Measurements from ENCODE around the gene MBNL2.

Gene MBNL2

DNA sequence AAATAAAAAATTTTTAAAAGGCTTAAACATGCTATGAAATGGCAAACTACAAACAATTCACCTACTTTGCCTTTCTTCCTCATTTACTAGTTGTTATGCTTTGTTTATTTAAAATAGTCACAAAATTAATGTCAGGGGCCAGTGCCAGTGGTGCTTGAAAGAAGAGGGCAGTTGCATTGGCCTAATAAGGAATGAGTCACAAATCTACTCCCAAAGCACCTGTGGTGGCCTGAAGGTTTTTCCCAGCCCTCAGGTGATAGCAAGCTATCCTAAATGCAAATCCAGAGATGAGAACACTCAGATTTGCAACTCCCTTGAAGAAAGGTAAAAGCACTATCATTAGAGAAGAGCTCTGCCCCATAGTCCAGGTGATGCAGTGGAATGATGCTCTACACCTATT, 103.6 kb downstream of the MBNL2 start:
- peaks cover 10 to 28% of the 10 kb centered on the region in 2 donors for H3K4me1 Mint-ChIP-seq
- no peak for DNase-seq
- H3K9me3 Mint-ChIP-seq, result no peaks in the 10 kb centered on the region
- no peak overlapping the region for H3K27ac Mint-ChIP-seq
- no peak for ATAC-seq (replicated peaks)
- H3K36me3 Mint-ChIP-seq, result peaks cover 0 to 2% of the 10 kb centered on the region in 2 donors
- H3K27me3 Mint-ChIP-seq, result no peaks in the 10 kb centered on the region
- H3K4me3 Mint-ChIP-seq, result no peak overlapping the region

DNA sequence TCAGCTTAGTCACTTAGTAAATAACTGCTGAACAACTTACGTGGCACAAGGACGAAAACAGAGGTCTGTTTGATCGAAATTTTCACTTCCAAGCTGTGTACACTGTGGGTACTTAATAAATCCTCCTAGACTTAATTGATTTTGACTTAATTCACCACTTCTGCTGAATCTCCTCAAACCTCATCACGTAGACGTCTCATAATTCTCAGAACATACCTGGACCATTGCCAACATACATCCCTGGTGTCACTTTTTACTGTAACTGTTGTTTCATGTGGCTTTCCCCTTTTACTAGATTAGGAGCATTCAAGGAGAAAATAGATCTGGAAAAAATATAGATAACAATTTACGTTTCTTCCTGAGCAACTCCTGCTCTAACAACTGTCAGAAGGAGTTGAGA, 105.0 kb downstream of the MBNL2 start:
- Mint-ChIP-seq H3K9me3 (no peaks in the 10 kb centered on the region), H3K4me3 (no peak overlapping the region), H3K36me3 (no peaks in the 10 kb centered on the region), H3K27me3 (no peaks in the 10 kb centered on the region), H3K27ac (no peak overlapping the region), H3K4me1 (peaks cover 7 to 16% of the 10 kb centered on the region in 2 donors)
- no peak for ATAC-seq (replicated peaks)
- DNase-seq, result no peak

DNA sequence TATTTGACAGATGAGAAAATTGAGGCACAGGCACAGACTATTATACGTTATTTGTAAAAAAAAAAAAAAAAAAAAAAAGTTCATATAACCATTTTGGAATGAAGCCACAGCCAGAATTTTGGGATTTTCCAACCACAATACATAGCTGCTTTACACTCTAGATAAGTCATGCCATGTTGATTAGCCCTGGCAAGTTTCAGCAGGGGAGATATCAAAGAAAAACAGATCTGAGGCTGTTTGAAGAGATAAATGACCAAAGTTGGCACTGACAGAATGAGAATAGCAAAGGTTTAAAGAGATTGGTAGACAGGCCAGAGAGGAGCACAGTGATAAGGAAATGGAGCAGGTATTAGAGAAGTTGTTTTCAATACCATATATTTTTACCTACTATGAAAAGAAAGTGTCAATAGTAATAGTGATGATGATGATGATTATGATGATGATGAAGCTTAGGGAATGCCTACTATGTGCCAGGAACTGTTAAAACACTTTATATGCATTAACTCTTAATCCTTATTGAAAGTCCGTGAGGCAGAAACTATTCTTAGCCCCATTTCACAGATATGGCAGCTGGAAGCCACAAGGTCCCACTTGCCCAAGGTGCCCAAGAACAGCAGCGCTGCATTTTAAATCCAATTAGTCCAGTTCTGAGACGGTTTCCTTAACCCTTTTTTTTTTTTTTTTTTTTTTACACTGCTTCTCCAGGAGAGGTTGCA, 105.5 kb downstream of the MBNL2 start:
- ATAC-seq (replicated peaks) (no peak), DNase-seq (no peak)
- Mint-ChIP-seq H3K27ac (no peak overlapping the region), H3K36me3 (no peaks in the 10 kb centered on the region), H3K9me3 (no peaks in the 10 kb centered on the region), H3K27me3 (no peaks in the 10 kb centered on the region), H3K4me3 (no peak overlapping the region), H3K4me1 (peaks cover 7 to 12% of the 10 kb centered on the region in 2 donors)

DNA sequence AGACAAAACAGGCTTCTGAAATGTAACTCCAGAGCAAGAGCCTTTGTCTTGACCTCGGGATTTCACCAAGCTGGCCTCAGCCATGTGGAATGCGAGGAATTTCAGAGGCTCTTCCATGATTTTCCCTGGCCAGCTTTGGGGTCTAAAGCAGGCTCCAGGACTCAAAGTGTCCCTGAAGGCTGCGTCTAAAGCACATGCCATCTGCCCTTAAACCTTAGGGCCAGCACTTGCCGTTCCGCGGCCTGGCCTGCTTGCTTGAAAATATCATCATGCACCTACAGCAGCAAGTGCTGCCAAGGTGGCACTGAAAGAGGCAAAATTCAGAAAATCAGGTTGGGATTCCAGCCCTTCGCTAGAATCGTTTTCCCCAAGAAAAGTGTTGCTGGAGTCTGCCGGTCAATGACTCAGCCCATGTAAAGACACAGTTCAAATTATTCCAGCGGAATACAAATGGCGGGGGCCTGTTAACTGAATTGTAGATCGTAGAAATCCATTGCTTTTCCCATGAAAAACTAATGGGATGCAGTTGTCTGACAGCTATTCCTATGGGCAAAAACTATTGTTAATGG, 106.2 kb downstream of the MBNL2 start:
- H3K27me3 Mint-ChIP-seq, result no peaks in the 10 kb centered on the region
- no peak for DNase-seq

DNA sequence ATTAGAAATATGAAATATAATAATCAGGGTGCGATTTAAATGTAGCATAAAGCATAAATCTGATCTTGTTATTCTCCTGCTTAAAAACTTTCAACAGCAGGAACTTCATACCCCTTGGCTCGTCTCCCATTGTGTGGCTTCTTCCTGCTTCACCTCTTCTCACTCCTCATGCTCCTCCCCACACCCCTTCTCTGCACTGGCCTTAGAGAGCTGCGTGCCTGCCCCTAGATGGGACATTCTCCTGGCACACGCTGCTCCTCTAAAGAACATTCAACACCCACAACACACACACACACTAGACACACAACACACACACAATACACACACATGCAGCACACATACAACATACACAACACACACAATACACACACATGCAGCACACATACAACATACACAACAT, 107.2 kb downstream of the MBNL2 start:
- H3K9me3 Mint-ChIP-seq, result no peaks in the 10 kb centered on the region
- no peak for DNase-seq
- no peak for ATAC-seq (replicated peaks)
- H3K36me3 Mint-ChIP-seq, result no peaks in the 10 kb centered on the region
- H3K27ac Mint-ChIP-seq, result no peak overlapping the region
- no peak overlapping the region for H3K4me3 Mint-ChIP-seq
- no peaks in the 10 kb centered on the region for H3K27me3 Mint-ChIP-seq
- H3K4me1 Mint-ChIP-seq, result peaks cover 7 to 12% of the 10 kb centered on the region in 2 donors

More for the DNA sequence above, 106.2 kb downstream of the MBNL2 start:
- no peak for ATAC-seq (replicated peaks)
- Mint-ChIP-seq H3K36me3 (no peaks in the 10 kb centered on the region), H3K9me3 (no peaks in the 10 kb centered on the region), H3K4me3 (no peak overlapping the region), H3K27ac (no peak overlapping the region), H3K4me1 (peaks cover 7 to 12% of the 10 kb centered on the region in 2 donors)

DNA sequence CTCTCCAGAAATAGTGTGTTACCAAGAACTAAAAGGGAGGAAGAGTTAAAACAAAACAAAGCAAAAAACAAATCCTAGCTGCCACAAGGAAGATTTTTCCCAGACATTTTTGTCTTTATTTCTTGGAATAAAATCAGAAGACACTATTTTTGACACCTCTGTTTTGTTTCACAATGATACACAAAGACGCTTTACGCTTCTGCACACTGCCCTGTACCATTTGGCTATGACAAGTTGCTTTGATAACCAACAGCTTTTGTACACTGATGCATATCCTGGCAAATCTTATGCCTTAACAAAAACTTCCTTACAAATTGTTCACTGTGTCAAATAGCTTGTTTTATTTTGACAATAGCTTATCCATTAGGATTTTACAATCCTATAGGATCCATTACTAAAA, 108.3 kb downstream of the MBNL2 start:
- H3K36me3 Mint-ChIP-seq, result peaks cover 0 to 2% of the 10 kb centered on the region in 2 donors
- H3K27me3 Mint-ChIP-seq, result no peaks in the 10 kb centered on the region
- H3K27ac Mint-ChIP-seq, result no peak overlapping the region
- H3K4me1 Mint-ChIP-seq, result peaks cover 5 to 7% of the 10 kb centered on the region in 2 donors
- ATAC-seq (replicated peaks) (no peak), DNase-seq (no peak)
- H3K4me3 Mint-ChIP-seq, result no peak overlapping the region
- H3K9me3 Mint-ChIP-seq, result no peaks in the 10 kb centered on the region

DNA sequence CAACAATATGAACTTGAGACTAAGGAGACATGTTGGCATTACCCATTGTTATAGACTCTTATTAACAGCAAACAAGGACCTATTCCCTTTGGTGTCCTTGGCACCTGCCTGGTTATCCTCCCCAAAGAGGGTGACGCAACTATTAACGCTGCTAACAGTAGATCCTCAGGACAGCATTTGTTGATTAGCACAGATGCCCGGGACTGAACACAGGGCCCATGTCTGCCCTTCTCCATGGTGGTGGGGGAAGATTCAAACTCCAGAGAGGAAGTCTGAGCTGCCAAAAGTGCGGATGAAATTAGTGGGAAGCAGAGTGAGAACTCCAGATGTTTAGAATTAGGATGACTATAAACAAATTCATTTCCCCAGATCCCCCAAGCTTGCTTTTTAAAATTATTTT, 110.6 kb downstream of the MBNL2 start:
- peaks cover 0 to 7% of the 10 kb centered on the region in 2 donors for H3K36me3 Mint-ChIP-seq
- ATAC-seq (replicated peaks) (no peak), DNase-seq (no peak)
- H3K27ac Mint-ChIP-seq, result no peak overlapping the region
- H3K27me3 Mint-ChIP-seq, result no peaks in the 10 kb centered on the region
- no peaks in the 10 kb centered on the region for H3K9me3 Mint-ChIP-seq
- no peak overlapping the region for H3K4me3 Mint-ChIP-seq
- peaks cover 5 to 6% of the 10 kb centered on the region in 2 donors for H3K4me1 Mint-ChIP-seq

DNA sequence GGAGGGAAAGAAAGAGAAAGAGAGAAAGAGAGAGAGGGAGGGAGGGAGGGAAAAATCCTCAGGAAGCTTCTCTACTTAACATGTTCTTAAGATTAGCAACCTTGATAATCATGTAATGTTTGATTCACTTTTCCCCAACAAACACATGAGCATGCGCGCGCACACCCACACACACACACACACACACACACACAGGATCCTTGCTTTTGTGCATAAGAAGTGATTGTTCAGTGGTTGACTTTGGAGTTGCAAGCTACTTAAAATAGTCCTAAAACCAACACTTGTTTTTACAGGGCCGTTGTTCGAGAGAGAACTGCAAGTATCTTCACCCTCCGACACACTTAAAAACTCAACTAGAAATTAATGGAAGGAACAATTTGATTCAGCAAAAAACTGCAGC, 111.8 kb downstream of the MBNL2 start:
- no peak for DNase-seq
- H3K9me3 Mint-ChIP-seq, result no peaks in the 10 kb centered on the region
- peaks cover 5 to 6% of the 10 kb centered on the region in 2 donors for H3K4me1 Mint-ChIP-seq
- no peak for ATAC-seq (replicated peaks)
- H3K4me3 Mint-ChIP-seq, result no peak overlapping the region
- no peak overlapping the region for H3K27ac Mint-ChIP-seq
- H3K27me3 Mint-ChIP-seq, result no peaks in the 10 kb centered on the region
- H3K36me3 Mint-ChIP-seq, result peaks cover 0 to 7% of the 10 kb centered on the region in 2 donors

DNA sequence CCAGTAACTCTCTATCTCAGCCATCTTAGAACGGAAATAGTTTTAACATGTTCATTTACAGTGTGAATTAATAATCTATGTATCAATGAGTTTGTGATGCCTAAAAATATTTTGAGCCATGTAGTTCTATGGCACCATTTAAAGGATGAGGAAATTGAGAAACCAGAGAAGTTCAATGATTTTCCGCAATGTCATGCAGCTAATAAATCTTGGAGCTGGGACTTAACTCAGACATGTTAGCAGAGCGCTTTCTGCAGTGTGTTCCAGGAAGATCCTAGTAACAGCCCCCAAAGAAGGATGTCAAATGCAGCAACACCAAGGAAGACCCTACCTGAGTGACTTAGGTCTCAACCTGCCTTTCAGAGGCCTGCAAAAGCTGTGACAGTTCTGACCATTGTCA, 112.6 kb downstream of the MBNL2 start:
- ATAC-seq (replicated peaks), result no peak

DNA sequence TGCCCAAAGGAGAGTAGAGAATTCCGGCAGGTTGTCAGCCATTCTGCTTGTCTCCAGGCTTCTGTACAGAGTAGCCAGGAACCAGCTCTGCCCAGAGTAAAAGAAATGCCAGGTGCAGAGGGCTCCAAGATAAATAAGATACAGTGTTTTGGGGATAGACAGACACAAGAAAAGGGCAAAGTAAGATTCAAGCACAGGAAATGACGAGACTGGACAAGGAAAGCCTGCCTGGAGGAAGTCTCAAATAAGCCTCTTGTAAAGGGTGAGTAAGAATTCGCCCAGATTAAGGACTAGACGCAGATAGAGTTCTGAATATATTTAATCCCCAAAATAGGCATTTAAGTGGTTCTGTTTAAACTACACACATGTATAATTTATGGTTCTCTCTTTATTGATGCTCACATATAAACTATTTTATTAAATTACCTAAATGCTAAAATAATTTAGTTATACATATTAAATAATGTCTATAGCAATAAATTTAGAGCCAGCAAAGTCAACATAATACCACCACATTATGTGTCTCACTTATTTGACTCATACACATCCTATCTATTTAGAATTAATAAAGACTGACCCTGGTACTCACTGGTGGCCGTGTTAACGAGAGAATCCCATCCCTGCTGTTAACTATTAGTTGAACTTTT, 113.5 kb downstream of the MBNL2 start:
- Mint-ChIP-seq H3K36me3 (peaks cover 0 to 7% of the 10 kb centered on the region in 2 donors), H3K27me3 (no peaks in the 10 kb centered on the region), H3K9me3 (no peaks in the 10 kb centered on the region), H3K27ac (no peak overlapping the region), H3K4me3 (no peak overlapping the region), H3K4me1 (no peaks in the 10 kb centered on the region)
- no peak for ATAC-seq (replicated peaks)
- DNase-seq, result no peak

More for the DNA sequence above, 112.6 kb downstream of the MBNL2 start:
- Mint-ChIP-seq H3K9me3 (no peaks in the 10 kb centered on the region), H3K27me3 (no peaks in the 10 kb centered on the region), H3K36me3 (peaks cover 0 to 7% of the 10 kb centered on the region in 2 donors), H3K4me3 (no peak overlapping the region), H3K4me1 (peaks cover 0 to 2% of the 10 kb centered on the region in 2 donors), H3K27ac (no peak overlapping the region)
- DNase-seq, result no peak

DNA sequence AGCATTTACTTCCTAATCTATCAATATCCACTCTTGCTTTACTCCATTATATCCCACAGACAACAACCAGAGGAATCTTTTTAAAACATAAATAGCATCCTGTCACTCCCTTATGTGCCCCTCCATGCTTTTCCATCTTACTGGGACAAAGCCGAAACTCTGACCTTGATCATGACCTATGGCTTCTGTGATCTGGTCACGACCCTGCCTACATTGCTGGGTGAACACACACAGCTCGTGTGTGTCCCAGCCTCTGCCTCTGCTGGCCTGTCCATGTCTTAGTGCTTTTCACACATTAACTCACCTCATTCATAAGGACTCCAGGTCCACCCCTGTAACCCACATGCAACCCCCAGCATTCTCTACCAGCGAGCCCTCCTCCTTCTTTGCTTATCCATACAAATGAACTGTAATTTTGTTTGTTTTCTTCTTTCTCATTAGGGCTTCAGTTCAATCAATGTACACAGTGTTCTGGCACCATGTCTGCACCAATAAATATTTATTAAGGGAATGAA, 115.9 kb downstream of the MBNL2 start:
- Mint-ChIP-seq H3K4me3 (no peak overlapping the region), H3K27ac (no peak overlapping the region), H3K9me3 (no peaks in the 10 kb centered on the region), H3K4me1 (no peaks in the 10 kb centered on the region), H3K27me3 (no peaks in the 10 kb centered on the region), H3K36me3 (peaks cover 0 to 7% of the 10 kb centered on the region in 2 donors)
- DNase-seq, result no peak
- ATAC-seq (replicated peaks), result no peak

DNA sequence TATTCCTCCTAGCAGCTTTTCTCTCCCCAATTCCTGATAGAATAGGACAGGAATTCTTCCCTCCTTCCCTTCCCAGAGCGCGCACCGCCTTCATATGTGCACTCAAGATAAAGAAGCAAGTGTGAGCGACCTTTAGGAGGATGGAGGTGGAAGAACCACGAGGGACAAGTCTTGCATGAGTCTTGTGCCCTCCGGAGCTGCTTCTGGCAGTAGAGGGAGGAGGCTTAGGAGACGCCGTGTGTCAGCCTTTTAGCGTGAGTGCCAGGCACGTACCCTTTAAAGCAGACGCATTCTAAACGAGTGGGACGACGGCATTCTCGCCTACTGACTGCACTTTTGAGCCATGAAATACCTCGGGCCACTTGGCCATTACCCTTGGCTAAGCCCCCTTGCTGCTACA, 116.4 kb downstream of the MBNL2 start:
- DNase-seq (no peak), ATAC-seq (replicated peaks) (no peak)
- no peaks in the 10 kb centered on the region for H3K27me3 Mint-ChIP-seq
- H3K9me3 Mint-ChIP-seq, result no peaks in the 10 kb centered on the region
- no peaks in the 10 kb centered on the region for H3K4me1 Mint-ChIP-seq
- H3K36me3 Mint-ChIP-seq, result peaks cover 3 to 9% of the 10 kb centered on the region in 2 donors
- no peak overlapping the region for H3K4me3 Mint-ChIP-seq
- no peak overlapping the region for H3K27ac Mint-ChIP-seq

DNA sequence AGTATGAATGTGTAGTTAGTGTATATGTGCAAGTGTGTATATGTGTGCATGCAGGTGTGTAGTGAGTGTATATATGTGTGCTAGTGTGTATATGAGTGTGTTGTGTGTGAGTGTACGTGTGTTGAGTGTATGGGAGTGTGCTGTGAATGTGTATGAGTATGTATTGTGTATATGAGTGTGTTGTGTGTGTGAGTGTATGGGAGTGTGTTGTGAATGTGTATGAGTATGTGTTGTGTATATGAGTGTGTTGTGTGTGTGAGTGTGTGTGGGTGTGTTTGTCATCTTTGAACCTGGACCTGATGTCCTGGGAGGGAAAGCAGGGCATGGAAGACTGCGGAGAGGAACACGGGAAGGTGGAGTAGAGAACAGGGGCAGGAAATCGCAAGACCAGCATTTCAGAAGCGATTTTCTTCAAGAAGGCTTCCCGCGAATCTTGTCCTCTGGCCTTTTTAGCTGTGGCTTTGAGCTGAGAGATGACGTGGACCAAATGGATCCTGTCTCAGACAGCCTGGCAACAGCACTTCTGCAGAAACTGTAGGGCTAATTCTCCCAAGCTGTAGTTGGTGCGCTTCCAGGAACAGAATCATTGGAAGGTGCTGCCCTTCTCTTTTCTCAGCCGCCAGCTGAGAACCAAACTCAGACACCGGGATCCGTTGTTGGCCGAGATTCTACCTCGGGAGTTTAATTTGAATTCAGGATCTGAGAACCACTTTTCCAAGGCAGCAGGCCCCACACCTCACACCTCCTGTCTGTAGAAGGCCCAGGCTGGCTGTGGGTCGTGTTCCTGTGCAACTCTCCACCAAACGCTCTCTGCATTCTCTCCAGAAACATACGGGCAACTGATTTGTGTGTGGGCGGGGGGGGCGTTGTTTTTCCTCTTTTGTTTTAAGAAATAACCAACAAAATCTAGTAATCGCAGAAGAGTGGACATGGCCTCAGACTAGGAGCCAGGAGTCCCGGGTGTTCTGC, 117.2 kb downstream of the MBNL2 start:
- peaks cover 3 to 9% of the 10 kb centered on the region in 2 donors for H3K36me3 Mint-ChIP-seq
- H3K27ac Mint-ChIP-seq, result no peak overlapping the region
- no peak for DNase-seq
- no peaks in the 10 kb centered on the region for H3K9me3 Mint-ChIP-seq
- no peak for ATAC-seq (replicated peaks)
- H3K27me3 Mint-ChIP-seq, result no peaks in the 10 kb centered on the region
- H3K4me1 Mint-ChIP-seq, result no peaks in the 10 kb centered on the region
- no peak overlapping the region for H3K4me3 Mint-ChIP-seq
